Fibroblast of villous mesenchyme (primary cell): Measurements from ENCODE around the gene LIMCH1. TPM values are rescaled to one million over a fixed set of nuclear protein-coding genes. Genes with fewer than 3 reads are reported as not detected.

ENCODE experiments used
- DNase-seq: peaks from one replicate; pipeline ENCODE4 v3.0.0-alpha.2; 2010; ENCODE audit warnings: low read depth
- H3K4me3 ChIP-seq: 2 replicates; pipeline ENCODE4 v1.5.1; 2011; ENCODE audit warnings: low read depth, mild to moderate bottlenecking, low read length
- CTCF ChIP-seq: IDR thresholded peaks from 2 replicates; pipeline ENCODE4 v1.5.1; 2012; ENCODE audit warnings: low read depth, mild to moderate bottlenecking, low read length; ENCODE audit not compliant: insufficient read depth
- total RNA-seq: library from RNA; depleted of rRNA; stranded (reverse); fragments of >200 nt; gene quantifications from 2 replicates; pipeline ENCODE4 v1.2.3, GENCODE V29; 2012

Gene LIMCH1
- total RNA-seq, 1 donor, result 3.9 TPM

GRCh38 chr4:41652971-41653370 lies 115.0 kb downstream of the LIMCH1 start:
- no peak overlapping the region for H3K4me3 ChIP-seq
- no peak for DNase-seq
- no peak for TF ChIP-seq CTCF

- no peak for DNase-seq
- no peak for TF ChIP-seq CTCF
- H3K4me3 ChIP-seq, result no peak overlapping the region
Measured at GRCh38 chr4:41653523-41653922, 115.6 kb downstream of the LIMCH1 start.

GRCh38 chr4:41655177-41655576 lies 117.2 kb downstream of the LIMCH1 start:
- H3K4me3 ChIP-seq, result no peak overlapping the region
- no peak for TF ChIP-seq CTCF
- DNase-seq, result no peak

GRCh38 chr4:41656106-41656505 lies 118.1 kb downstream of the LIMCH1 start:
- H3K4me3 ChIP-seq, result no peak overlapping the region
- no peak for TF ChIP-seq CTCF
- no peak for DNase-seq

- no peak for DNase-seq
- no peak overlapping the region for H3K4me3 ChIP-seq
- no peak for TF ChIP-seq CTCF
Measured at GRCh38 chr4:41656572-41657520, 118.9 kb downstream of the LIMCH1 start.

GRCh38 chr4:41657561-41657960 lies 119.6 kb downstream of the LIMCH1 start:
- H3K4me3 ChIP-seq, result no peak overlapping the region
- TF ChIP-seq CTCF, result no peak
- no peak for DNase-seq
